H9 (cell line): ENCODE data around the gene MT2A. TPM values are rescaled to one million over a fixed set of nuclear protein-coding genes. Genes with fewer than 3 reads are reported as not detected.

Experiments
- DNase-seq: peaks from one replicate; pipeline ENCODE4 v3.0.0-alpha.2; 2017
- H2AFZ ChIP-seq: one replicate; pipeline ENCODE4 v1.6.1; 2013; ENCODE audit warnings: mild to moderate bottlenecking, low read length, control low read depth, moderate library complexity
- H2AK5ac ChIP-seq: 2 replicates; pipeline ENCODE4 v1.6.1; 2013; ENCODE audit warnings: low read length, control low read depth, mixed read lengths; ENCODE audit not compliant: insufficient read length
- H2BK120ac ChIP-seq: one replicate; pipeline ENCODE4 v1.6.1; 2013; ENCODE audit warnings: low read depth, mild to moderate bottlenecking, low read length, control low read depth, inconsistent platforms; ENCODE audit not compliant: poor library complexity, severe bottlenecking
- H2BK12ac ChIP-seq: 2 replicates; pipeline ENCODE4 v1.6.1; 2013; ENCODE audit warnings: low read length, control low read depth, mixed read lengths, low read depth; ENCODE audit not compliant: insufficient read length
- H2BK15ac ChIP-seq: 2 replicates; pipeline ENCODE4 v1.6.1; 2013; ENCODE audit warnings: low read depth, low read length, control low read depth
- H2BK20ac ChIP-seq: one replicate; pipeline ENCODE4 v1.6.1; 2013; ENCODE audit warnings: low read depth, mild to moderate bottlenecking, low read length, control low read depth, inconsistent platforms; ENCODE audit not compliant: poor library complexity, severe bottlenecking
- H2BK5ac ChIP-seq: 2 replicates; pipeline ENCODE4 v1.6.1; 2013; ENCODE audit warnings: low read length, control low read depth, mixed read lengths; ENCODE audit not compliant: insufficient read length
- H3K14ac ChIP-seq: 2 replicates; pipeline ENCODE4 v1.6.1; 2013; ENCODE audit warnings: low read length, control low read depth; ENCODE audit not compliant: insufficient read depth
- H3K18ac ChIP-seq: 2 replicates; pipeline ENCODE4 v1.6.1; 2013; ENCODE audit warnings: low read depth, mild to moderate bottlenecking, mixed read lengths, low read length, control low read depth; ENCODE audit not compliant: insufficient read length
- H3K23ac ChIP-seq: 2 replicates; pipeline ENCODE4 v1.6.1; 2013; ENCODE audit warnings: low read length, control low read depth, mixed read lengths, low read depth; ENCODE audit not compliant: insufficient read length
- H3K23me2 ChIP-seq: 2 replicates; pipeline ENCODE4 v1.6.1; 2013; ENCODE audit warnings: low read depth, mild to moderate bottlenecking, mixed read lengths, low read length, control low read depth; ENCODE audit not compliant: insufficient read length, poor library complexity, severe bottlenecking
- H3K27ac ChIP-seq: 2 replicates; pipeline ENCODE4 v1.5.1; 2013; ENCODE audit warnings: low read length, control low read depth, mixed read lengths, low read depth; ENCODE audit not compliant: insufficient read length
- H3K27me3 ChIP-seq: 2 replicates; pipeline ENCODE4 v1.6.1; 2013; ENCODE audit warnings: low read length, control low read depth, inconsistent platforms; ENCODE audit not compliant: insufficient read depth
- H3K4ac ChIP-seq: 2 replicates; pipeline ENCODE4 v1.6.1; 2013; ENCODE audit warnings: low read depth, mild to moderate bottlenecking, control low read depth, inconsistent platforms, low read length, moderate library complexity
- H3K4me1 ChIP-seq: 2 replicates; pipeline ENCODE4 v1.6.1; 2013; ENCODE audit warnings: low read length, control low read depth, inconsistent platforms; ENCODE audit not compliant: insufficient read depth
- H3K4me2 ChIP-seq: 2 replicates; pipeline ENCODE4 v1.6.1; 2013; ENCODE audit warnings: low read length, control low read depth, mixed read lengths; ENCODE audit not compliant: insufficient read length, insufficient read depth
- H3K56ac ChIP-seq: 2 replicates; pipeline ENCODE4 v1.6.1; 2013; ENCODE audit warnings: low read depth, mild to moderate bottlenecking, mixed read lengths, low read length, control low read depth; ENCODE audit not compliant: insufficient read length
- H3K79me1 ChIP-seq: 2 replicates; pipeline ENCODE4 v1.6.1; 2013; ENCODE audit warnings: low read depth, mild to moderate bottlenecking, moderate library complexity, low read length, control low read depth, inconsistent platforms; ENCODE audit not compliant: insufficient read depth, poor library complexity, severe bottlenecking
- H3K79me2 ChIP-seq: 2 replicates; pipeline ENCODE4 v1.6.1; 2013; ENCODE audit warnings: low read length, control low read depth, inconsistent platforms; ENCODE audit not compliant: insufficient read depth
- H3K9ac ChIP-seq: 2 replicates; pipeline ENCODE4 v1.6.1; 2013; ENCODE audit warnings: low read length, control low read depth, mixed read lengths; ENCODE audit not compliant: insufficient read length; ENCODE audit errors: extremely low read depth
- H3K9me3 ChIP-seq: one replicate; pipeline ENCODE4 v1.6.1; 2013; ENCODE audit warnings: low read depth, low read length, inconsistent platforms; ENCODE audit not compliant: control insufficient read depth
- H3T11ph ChIP-seq: one replicate; pipeline ENCODE4 v1.6.1; 2013; ENCODE audit warnings: mild to moderate bottlenecking, low read length, control low read depth, inconsistent platforms
- H4K20me1 ChIP-seq: one replicate; pipeline ENCODE4 v1.6.1; 2013; ENCODE audit not compliant: control insufficient read depth, insufficient read length, insufficient read depth
- H4K5ac ChIP-seq: 2 replicates; pipeline ENCODE4 v1.6.1; 2013; ENCODE audit warnings: low read depth, mild to moderate bottlenecking, mixed read lengths, low read length, control low read depth; ENCODE audit not compliant: insufficient read length
- H4K8ac ChIP-seq: replicated peaks from 2 replicates; pipeline ENCODE4 v1.6.1; 2013; ENCODE audit warnings: low read length, control low read depth, mixed read lengths, low read depth; ENCODE audit not compliant: insufficient read length
- H4K91ac ChIP-seq: 2 replicates; pipeline ENCODE4 v1.6.1; 2013; ENCODE audit warnings: low read depth, mild to moderate bottlenecking, moderate library complexity, mixed read lengths, low read length, control low read depth; ENCODE audit not compliant: insufficient read length
- H3K27ac Mint-ChIP-seq, 3 experiments: 2 replicates in 2 of 3; 3 replicates in 1 of 3; pipeline ENCODE4 v1.8.0; 2020 to 2021; ENCODE audit warnings: mixed read lengths in 3 of 3, mild to moderate bottlenecking in 1 of 3, moderate library complexity in 1 of 3
- H3K27me3 Mint-ChIP-seq: 2 replicates; pipeline ENCODE4 v1.8.0; 2021; ENCODE audit warnings: low read depth, mild to moderate bottlenecking, moderate library complexity, mixed read lengths
- H3K36me3 Mint-ChIP-seq, 3 experiments: 2 replicates in 2 of 3; 3 replicates in 1 of 3; pipeline ENCODE4 v1.8.0; 2020 to 2021; ENCODE audit warnings: low read depth in 3 of 3, mixed read lengths in 3 of 3; ENCODE audit not compliant: insufficient read depth in 1 of 3
- H3K4me1 Mint-ChIP-seq, 2 experiments: 2 replicates each; pipeline ENCODE4 v1.8.0; 2020; ENCODE audit warnings: mixed read lengths in 2 of 2
- H3K4me3 Mint-ChIP-seq, 2 experiments: 2 replicates in 1 of 2; 3 replicates in 1 of 2; pipeline ENCODE4 v1.8.0; 2020 to 2021; ENCODE audit warnings: mild to moderate bottlenecking in 2 of 2, mixed read lengths in 2 of 2, moderate library complexity in 1 of 2
- H3K9me3 Mint-ChIP-seq, 2 experiments: 2 replicates in 1 of 2; 3 replicates in 1 of 2; pipeline ENCODE4 v1.8.0; 2020; ENCODE audit warnings: mild to moderate bottlenecking in 2 of 2, mixed read lengths in 2 of 2, moderate library complexity in 1 of 2
- WGBS: extraction: QIAGEN DNeasy Blood & Tissue Kit; methylation state at CpG from one replicate; pipeline ENCODE4 v1.1.7; 2013; ENCODE audit warnings: missing lambda C conversion rate, low lambda C conversion rate, mixed read lengths; ENCODE audit not compliant: insufficient read length; ENCODE audit errors: extremely low coverage; 5-methylcytosine and 5-hydroxymethylcytosine counted together
- total RNA-seq: library from RNA; stranded (reverse); gene quantifications from 2 replicates; pipeline ENCODE4 v1.2.1, GENCODE V29; 2021
- TF ChIP-seq, protein P1 (sequence below): fragments of 200-600 bp; sonication (generic); conservative IDR thresholded peaks from 3 replicates; pipeline ENCODE4 v1.8.0; 2021; ENCODE audit warnings: antibody characterized with exemption, mild to moderate bottlenecking

Gene MT2A
- total RNA-seq, 1 experiment from 2014 or later = 63.1 TPM

DNA sequence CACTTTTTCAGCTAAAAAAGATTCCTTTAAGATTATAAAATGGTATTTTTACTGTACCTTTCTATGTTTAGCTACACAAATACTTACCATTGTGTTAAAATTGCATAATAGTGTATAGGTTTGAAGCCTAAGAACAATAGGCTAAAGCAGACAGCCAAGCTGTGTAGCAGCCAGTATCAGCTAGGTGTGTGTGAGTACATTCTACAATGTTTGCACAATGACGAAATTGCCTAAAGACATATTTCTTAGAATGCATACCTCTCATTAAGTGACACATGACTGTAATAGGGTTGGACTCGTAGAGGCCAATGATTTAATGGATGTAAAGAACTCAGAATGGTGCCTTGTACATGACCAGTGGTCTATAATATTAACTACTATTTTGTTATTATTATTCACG lies 41.4 kb downstream of the MT2A start:
- Histone ChIP-seq H3K14ac (no peak overlapping the region), H3K23me2 (no peaks in the 10 kb centered on the region), H3K56ac (no peak overlapping the region), H3K4me2 (no peak overlapping the region), H3K18ac (no peak overlapping the region), H4K20me1 (no peaks in the 10 kb centered on the region), H2BK15ac (no peak overlapping the region), H2BK20ac (no peak overlapping the region), H3T11ph (no peak overlapping the region), H3K4ac (no peak overlapping the region), H2BK12ac (no peak overlapping the region), H3K79me2 (no peaks in the 10 kb centered on the region), H4K8ac (no peak overlapping the region), H3K23ac (no peak overlapping the region), H2AFZ (no peak overlapping the region), H2AK5ac (no peak overlapping the region), H3K9ac (no peak overlapping the region), H4K5ac (no peak overlapping the region), H3K27ac (no peak overlapping the region), H3K4me1 (no peaks in the 10 kb centered on the region), H4K91ac (no peak overlapping the region), H2BK120ac (no peak overlapping the region), H3K79me1 (no peaks in the 10 kb centered on the region), H3K9me3 (no peaks in the 10 kb centered on the region), H2BK5ac (no peak overlapping the region), H3K27me3 (peaks cover 26% of the 10 kb centered on the region; the same call in 1 of the 2 replicates)
- WGBS = no CpG with 5 or more reads among the region's 3 CpGs
- peaks cover 2 to 12% of the 10 kb centered on the region in 2 experiments; a peak in 2 of 4 replicates for H3K4me1 Mint-ChIP-seq
- no peaks in the 10 kb centered on the region for H3K9me3 Mint-ChIP-seq
- no peak for DNase-seq
- no peak overlapping the region for H3K27ac Mint-ChIP-seq
- no peak overlapping the region for H3K4me3 Mint-ChIP-seq
- H3K36me3 Mint-ChIP-seq = no peaks in the 10 kb centered on the region
- TF ChIP-seq, protein P1, sequence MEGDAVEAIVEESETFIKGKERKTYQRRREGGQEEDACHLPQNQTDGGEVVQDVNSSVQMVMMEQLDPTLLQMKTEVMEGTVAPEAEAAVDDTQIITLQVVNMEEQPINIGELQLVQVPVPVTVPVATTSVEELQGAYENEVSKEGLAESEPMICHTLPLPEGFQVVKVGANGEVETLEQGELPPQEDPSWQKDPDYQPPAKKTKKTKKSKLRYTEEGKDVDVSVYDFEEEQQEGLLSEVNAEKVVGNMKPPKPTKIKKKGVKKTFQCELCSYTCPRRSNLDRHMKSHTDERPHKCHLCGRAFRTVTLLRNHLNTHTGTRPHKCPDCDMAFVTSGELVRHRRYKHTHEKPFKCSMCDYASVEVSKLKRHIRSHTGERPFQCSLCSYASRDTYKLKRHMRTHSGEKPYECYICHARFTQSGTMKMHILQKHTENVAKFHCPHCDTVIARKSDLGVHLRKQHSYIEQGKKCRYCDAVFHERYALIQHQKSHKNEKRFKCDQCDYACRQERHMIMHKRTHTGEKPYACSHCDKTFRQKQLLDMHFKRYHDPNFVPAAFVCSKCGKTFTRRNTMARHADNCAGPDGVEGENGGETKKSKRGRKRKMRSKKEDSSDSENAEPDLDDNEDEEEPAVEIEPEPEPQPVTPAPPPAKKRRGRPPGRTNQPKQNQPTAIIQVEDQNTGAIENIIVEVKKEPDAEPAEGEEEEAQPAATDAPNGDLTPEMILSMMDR = no peak
- H3K27me3 Mint-ChIP-seq = peaks cover 89% of the 10 kb centered on the region
